Peyer's patch (tissue), 4 donors: ENCODE results near the gene KRT14. TPM values are rescaled to one million over a fixed set of nuclear protein-coding genes. Genes with fewer than 3 reads are reported as not detected.
"Not testable (repeated sequence)": the region's sequence is repeated elsewhere in the genome, so short reads cannot be mapped to it uniquely, and the experiment has no call there.

Source experiments
- DNase-seq, 3 donors: peaks; one replicate each; pipeline ENCODE4 v3.0.0-alpha.2; 2017 to 2019
- H3K27ac ChIP-seq, 4 donors: fragments of 200-600 bp; sonication (generic); one replicate each; pipeline ENCODE4 v1.5.1; 2016 to 2019
- H3K27me3 ChIP-seq, 2 donors: fragments of 200-600 bp; sonication (generic); one replicate each; pipeline ENCODE4 v1.5.1; 2019
- H3K36me3 ChIP-seq, 3 donors: fragments of 200-600 bp; sonication (generic); one replicate each; pipeline ENCODE4 v1.5.1; 2016 to 2019
- H3K4me1 ChIP-seq, 4 donors: fragments of 200-600 bp; sonication (generic); one replicate each; pipeline ENCODE4 v1.5.1; 2016 to 2019
- H3K4me3 ChIP-seq, 4 donors: fragments of 200-600 bp; sonication (generic); 1 replicate in 3 of 4; 2 replicates in 1 of 4; pipeline ENCODE4 v1.5.1; 2016 to 2019; ENCODE audit warnings: mild to moderate bottlenecking in 1 of 4
- H3K9me3 ChIP-seq, 4 donors: fragments of 200-600 bp; sonication (generic); one replicate each; pipeline ENCODE4 v1.5.1; 2016 to 2019; ENCODE audit warnings: mild to moderate bottlenecking in 1 of 4
- CTCF ChIP-seq, 6 experiments: fragments of 450-650 bp in 4 of 6; fragments of 200-600 bp in 2 of 6; sonication (generic) in 1 of 6; IDR thresholded peaks; one replicate each; pipeline ENCODE4 v1.5.1; 2017 to 2019; ENCODE audit warnings: antibody characterized with exemption in 6 of 6, mild to moderate bottlenecking in 3 of 6, moderate library complexity in 1 of 6
- POLR2A ChIP-seq, 2 donors: fragments of 450-650 bp; IDR thresholded peaks; one replicate each; pipeline ENCODE4 v1.5.1; 2017; ENCODE audit warnings: antibody characterized with exemption in 2 of 2, mild to moderate bottlenecking in 2 of 2, moderate library complexity in 2 of 2
- total RNA-seq, 4 donors: library from RNA; depleted of rRNA; stranded (reverse); fragments of >200 nt; gene quantifications; one replicate each; pipeline ENCODE4 v1.1.0, GENCODE V29; 2016

Gene KRT14
- total RNA-seq, 4 donors from 2014 or later = 3.4 to 8.9 (median 6.3) TPM

DNA sequence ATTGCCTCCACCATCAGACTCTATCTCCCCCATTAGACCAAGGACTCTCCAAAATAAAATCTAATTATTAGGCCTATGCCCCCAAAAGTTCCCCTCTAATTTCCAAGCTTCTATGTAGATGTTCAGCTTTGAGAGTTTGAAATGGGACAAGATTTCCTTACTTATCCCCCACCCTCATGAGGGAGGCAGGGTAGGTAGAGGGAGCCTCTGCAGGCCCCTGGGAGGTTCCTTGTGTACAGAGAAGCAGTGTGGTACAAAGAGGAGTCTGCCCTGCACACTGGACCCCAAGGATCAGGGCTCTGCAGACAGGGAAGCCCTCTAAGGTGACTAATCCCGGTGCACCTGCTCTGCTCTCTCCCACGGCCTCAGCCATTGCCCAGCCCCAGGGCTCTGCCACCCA is 35.2 kb upstream of the KRT14 start:
- H3K4me3 ChIP-seq = no peak overlapping the region
- H3K27ac ChIP-seq = no peak overlapping the region
- H3K4me1 ChIP-seq = no peaks in the 10 kb centered on the region
- no peaks in the 10 kb centered on the region for H3K36me3 ChIP-seq
- H3K27me3 ChIP-seq = no peaks in the 10 kb centered on the region
- DNase-seq = peak in 1 of 3 donors; percentile 16
- no peaks in the 10 kb centered on the region for H3K9me3 ChIP-seq
- no peak for TF ChIP-seq POLR2A (IDR thresholded peaks at IDR 0.05)
- TF ChIP-seq CTCF (IDR thresholded peaks at IDR 0.05) = no peak

DNA sequence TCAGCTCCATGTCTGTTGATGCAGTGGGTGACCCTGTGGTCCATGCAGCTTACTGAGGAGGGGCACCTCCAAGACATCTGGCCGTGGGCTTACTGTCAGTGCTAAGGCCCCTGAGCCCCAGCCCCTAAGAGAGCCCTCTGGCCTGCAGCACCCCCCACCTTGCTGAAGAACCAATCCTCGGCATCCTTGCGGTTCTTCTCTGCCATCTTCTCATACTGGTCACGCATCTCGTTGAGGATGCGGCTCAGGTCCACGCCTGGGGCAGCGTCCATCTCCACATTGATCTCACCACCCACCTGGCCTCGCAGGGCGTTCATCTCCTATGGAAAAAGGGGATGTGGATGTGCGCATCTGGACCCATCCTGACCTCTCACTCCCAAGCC is 34.7 kb upstream of the KRT14 start:
- H3K4me1 ChIP-seq, H3K4me3 ChIP-seq, H3K27ac ChIP-seq, H3K27me3 ChIP-seq, H3K36me3 ChIP-seq, H3K9me3 ChIP-seq: not testable (repeated sequence)
- peak in 1 of 3 donors; percentile 27 for DNase-seq

- H3K4me3 ChIP-seq = no peak overlapping the region
These were observed 34.1 kb upstream of the KRT14 start for GRCh38 chr17:41620583-41621434.

GRCh38 chr17:41619927-41620582 is 33.4 kb upstream of the KRT14 start:
- DNase-seq, H3K27ac ChIP-seq, H3K4me1 ChIP-seq, H3K4me3 ChIP-seq, H3K27me3 ChIP-seq, H3K9me3 ChIP-seq, H3K36me3 ChIP-seq: not testable (repeated sequence)

More at GRCh38 chr17:41620583-41621434, 34.1 kb upstream of the KRT14 start:
- no peak for TF ChIP-seq POLR2A (IDR thresholded peaks at IDR 0.05)
- TF ChIP-seq CTCF (IDR thresholded peaks at IDR 0.05) = no peak
- H3K9me3 ChIP-seq = no peaks in the 10 kb centered on the region
- no peaks in the 10 kb centered on the region for H3K4me1 ChIP-seq
- H3K27me3 ChIP-seq = no peaks in the 10 kb centered on the region
- no peaks in the 10 kb centered on the region for H3K36me3 ChIP-seq
- DNase-seq = peak in 1 of 3 donors; percentile 38
- no peak overlapping the region for H3K27ac ChIP-seq

DNA sequence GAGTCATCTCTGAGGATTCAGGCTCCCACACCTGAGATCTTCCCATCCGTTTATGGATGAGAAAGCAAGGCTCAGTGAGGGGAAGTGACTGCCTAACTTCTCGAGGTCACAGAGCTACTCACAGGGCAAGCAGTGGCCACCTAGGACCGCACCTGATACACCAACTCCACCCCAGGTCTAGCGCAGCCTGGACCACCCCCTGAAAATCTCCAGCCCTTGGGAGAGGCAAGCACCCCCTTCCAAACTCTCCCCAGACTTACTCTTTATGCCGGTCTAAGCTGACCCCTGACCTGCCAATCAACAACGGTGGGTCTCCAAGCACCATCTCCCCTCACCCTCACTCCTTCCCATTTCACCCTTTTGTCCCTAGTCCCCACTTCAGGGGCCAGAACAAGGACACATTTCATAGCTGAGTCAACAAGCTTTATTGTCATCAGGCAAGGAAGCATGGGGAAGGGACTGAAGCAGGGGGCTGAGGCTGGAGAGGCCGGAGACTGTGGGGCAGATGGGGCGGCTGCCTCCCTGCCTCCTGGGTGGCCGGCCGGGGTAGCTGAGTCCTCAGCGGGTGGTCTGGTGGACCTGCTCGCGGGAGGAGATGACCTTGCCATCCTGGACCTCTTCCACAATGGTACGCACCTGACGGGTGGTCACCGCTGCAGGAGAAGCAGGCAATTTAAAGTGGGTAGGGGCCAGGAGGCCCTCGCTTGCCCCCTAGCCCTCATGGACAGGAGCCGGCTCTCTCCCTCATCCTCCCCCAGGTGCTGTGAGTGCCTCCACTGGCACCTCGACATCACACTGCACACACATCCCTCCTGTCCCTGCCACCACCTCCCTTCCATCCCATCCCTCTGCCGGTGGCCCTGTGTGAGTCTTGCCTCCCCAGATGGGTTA is 32.6 kb upstream of the KRT14 start:
- no peak overlapping the region for H3K4me3 ChIP-seq
- peak in 1 of 3 donors; percentile 30 for DNase-seq
- H3K9me3 ChIP-seq = no peaks in the 10 kb centered on the region
- H3K27ac ChIP-seq = no peak overlapping the region
- H3K27me3 ChIP-seq = no peaks in the 10 kb centered on the region
- TF ChIP-seq CTCF (IDR thresholded peaks at IDR 0.05) (no peak), POLR2A (IDR thresholded peaks at IDR 0.05) (no peak)
- H3K4me1 ChIP-seq = no peaks in the 10 kb centered on the region
- no peaks in the 10 kb centered on the region for H3K36me3 ChIP-seq

DNA sequence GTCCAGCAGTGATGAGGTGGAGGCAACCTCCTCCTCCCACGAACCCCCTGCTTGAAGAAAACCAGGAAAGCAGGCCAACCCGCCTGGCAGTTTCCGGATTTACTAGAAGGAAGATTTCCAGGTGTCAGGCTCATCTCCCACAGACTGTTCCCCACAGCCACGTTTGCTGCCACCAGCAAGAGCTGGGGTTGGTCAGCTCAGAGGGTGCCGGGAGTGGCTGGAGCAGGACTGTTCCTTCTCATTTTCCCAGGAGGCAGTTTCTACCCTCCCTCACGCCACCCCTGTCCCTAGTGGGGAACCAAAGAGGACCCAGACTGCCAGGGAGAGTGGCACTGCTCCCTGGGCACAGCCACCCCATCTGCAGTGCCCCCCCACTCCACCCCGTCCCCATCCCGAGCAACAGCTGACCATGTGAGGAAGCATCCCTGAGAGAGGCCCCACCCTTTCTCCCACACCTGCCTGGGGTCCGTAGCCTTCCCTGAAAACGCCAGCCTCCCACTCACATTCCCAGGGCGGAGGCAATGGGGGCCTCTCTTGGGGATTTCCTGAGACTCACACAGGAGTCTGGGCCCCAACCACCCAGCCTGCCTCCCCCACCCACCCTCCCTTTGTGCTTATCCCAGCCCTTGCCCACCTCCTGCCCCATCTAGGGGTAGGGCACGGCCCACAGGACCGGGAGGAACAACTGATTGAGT is 31.8 kb upstream of the KRT14 start:
- H3K27ac ChIP-seq = no peak overlapping the region
- no peak overlapping the region for H3K4me3 ChIP-seq
- H3K27me3 ChIP-seq = no peaks in the 10 kb centered on the region

More for the DNA sequence above, 31.8 kb upstream of the KRT14 start:
- Histone ChIP-seq H3K9me3 (no peaks in the 10 kb centered on the region), H3K36me3 (no peaks in the 10 kb centered on the region), H3K4me1 (no peaks in the 10 kb centered on the region)
- peak in 1 of 3 donors; percentile 40 for DNase-seq
- TF ChIP-seq POLR2A (IDR thresholded peaks at IDR 0.05) (no peak), CTCF (IDR thresholded peaks at IDR 0.05) (no peak)
